Measurements from ENCODE around the gene LARGE1. TPM values are rescaled to one million over a fixed set of nuclear protein-coding genes. Genes with fewer than 3 reads are reported as not detected.
A peak's percentile ranks its signal among the peaks of the same experiment; 100 is the strongest.

LARGE1 gene
- total and polyA plus RNA-seq, 2 of the 13 experiments (the other 11 are each of a cell fraction or from before 2014, with no cell fraction given) = 8.4 to 11.0 TPM

DNA sequence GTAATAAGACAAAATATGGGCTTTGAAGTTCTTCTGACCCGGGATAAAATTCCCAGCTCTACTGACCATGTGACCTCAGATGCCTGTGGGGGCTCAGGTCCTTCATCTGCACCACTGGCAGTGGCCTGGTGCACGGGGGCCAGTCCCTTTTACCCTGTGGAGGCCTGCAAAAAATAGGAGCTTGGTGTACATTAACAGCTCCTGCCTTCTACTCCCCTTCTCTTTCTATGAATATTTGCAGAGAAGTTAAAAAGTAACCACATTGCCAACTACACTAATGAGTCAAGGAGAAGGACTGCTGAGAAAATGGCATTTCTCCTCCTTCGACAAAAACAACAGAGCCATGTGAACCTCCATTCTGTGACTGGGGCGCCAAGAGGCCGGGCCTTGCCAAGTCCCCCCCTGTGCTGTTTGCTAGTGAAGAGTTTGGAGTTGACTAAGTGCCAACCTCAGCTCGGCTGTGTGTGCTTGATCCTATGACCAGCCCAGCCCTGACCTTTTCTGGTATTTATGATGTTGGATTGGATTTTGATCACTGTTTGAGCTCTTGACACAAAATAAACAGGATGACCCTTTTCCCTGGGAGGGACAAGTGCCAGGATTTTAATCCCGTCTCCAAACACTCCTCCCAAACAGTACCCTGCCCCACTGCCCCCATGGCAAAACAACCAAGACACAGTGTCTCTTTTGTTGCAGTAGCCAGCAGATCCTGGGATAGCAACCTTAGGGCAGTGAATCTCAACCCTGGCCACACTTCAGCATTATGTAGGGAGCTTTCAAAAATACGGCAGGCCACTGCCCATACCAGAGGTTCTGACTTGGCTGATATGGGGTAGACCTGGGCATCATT is 380.1 kb downstream of the LARGE1 start (continued):
- TF ChIP-seq, protein P1, sequence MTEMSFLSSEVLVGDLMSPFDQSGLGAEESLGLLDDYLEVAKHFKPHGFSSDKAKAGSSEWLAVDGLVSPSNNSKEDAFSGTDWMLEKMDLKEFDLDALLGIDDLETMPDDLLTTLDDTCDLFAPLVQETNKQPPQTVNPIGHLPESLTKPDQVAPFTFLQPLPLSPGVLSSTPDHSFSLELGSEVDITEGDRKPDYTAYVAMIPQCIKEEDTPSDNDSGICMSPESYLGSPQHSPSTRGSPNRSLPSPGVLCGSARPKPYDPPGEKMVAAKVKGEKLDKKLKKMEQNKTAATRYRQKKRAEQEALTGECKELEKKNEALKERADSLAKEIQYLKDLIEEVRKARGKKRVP (CRISPR knock-in tag; IDR thresholded peaks at IDR 0.05) = peak in 1 of 2 experiments; percentile 24; a peak in 1 of 4 replicates
- TF ChIP-seq ZNF350 (CRISPR knock-in tag; IDR thresholded peaks at IDR 0.05; ENCODE audit: borderline replicate concordance, low read depth) (peak; percentile 82), ZKSCAN8 (CRISPR knock-in tag; IDR thresholded peaks at IDR 0.05; ENCODE audit: borderline replicate concordance) (peak; percentile 45; the same call in 1 of the 2 replicates), MIXL1 (CRISPR knock-in tag; IDR thresholded peaks at IDR 0.05) (peak; percentile 83), ZFP36 (IDR thresholded peaks at IDR 0.05; ENCODE audit: borderline replicate concordance, low read depth, low read length, partially characterized antibody) (no peak), RORA (CRISPR knock-in tag; IDR thresholded peaks at IDR 0.05) (0 out of 2 replicates have a peak, but pooled peaks have one; percentile 68), TBX2 (CRISPR knock-in tag; IDR thresholded peaks at IDR 0.05; ENCODE audit: borderline replicate concordance) (peak; percentile 98), RAD21 (CRISPR knock-in tag; IDR thresholded peaks at IDR 0.05) (0 out of 2 replicates have a peak, but pooled peaks have one; percentile 26), HOXA7 (CRISPR knock-in tag; IDR thresholded peaks at IDR 0.05) (no peak), ZFP90 (CRISPR knock-in tag; IDR thresholded peaks at IDR 0.05; ENCODE audit: borderline replicate concordance) (peak; percentile 69; the same call in 1 of the 2 replicates), MEF2D (CRISPR knock-in tag; IDR thresholded peaks at IDR 0.05) (peak; percentile 88; the same call in 1 of the 2 replicates), ZNF138 (CRISPR knock-in tag; IDR thresholded peaks at IDR 0.05; ENCODE audit: low read depth) (no peak), ZMYM2 (CRISPR knock-in tag; IDR thresholded peaks at IDR 0.05) (peak; percentile 52; the same call in 1 of the 2 replicates), FOSL1 (CRISPR knock-in tag; IDR thresholded peaks at IDR 0.05; ENCODE audit: borderline replicate concordance) (peak; percentile 54; the same call in 1 of the 2 replicates), ZNF543 (CRISPR knock-in tag; IDR thresholded peaks at IDR 0.05) (peak; percentile 64; the same call in 1 of the 2 replicates), KLF16 (CRISPR knock-in tag; IDR thresholded peaks at IDR 0.05) (peak in 1 of 2 experiments; percentile 70; a peak in 1 of 4 replicates), FOXK2 (IDR thresholded peaks at IDR 0.05) (peak; percentile 85)
- TF ChIP-seq, protein P2, sequence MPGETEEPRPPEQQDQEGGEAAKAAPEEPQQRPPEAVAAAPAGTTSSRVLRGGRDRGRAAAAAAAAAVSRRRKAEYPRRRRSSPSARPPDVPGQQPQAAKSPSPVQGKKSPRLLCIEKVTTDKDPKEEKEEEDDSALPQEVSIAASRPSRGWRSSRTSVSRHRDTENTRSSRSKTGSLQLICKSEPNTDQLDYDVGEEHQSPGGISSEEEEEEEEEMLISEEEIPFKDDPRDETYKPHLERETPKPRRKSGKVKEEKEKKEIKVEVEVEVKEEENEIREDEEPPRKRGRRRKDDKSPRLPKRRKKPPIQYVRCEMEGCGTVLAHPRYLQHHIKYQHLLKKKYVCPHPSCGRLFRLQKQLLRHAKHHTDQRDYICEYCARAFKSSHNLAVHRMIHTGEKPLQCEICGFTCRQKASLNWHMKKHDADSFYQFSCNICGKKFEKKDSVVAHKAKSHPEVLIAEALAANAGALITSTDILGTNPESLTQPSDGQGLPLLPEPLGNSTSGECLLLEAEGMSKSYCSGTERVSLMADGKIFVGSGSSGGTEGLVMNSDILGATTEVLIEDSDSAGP (CRISPR knock-in tag; IDR thresholded peaks at IDR 0.05; ENCODE audit: borderline replicate concordance) = peak; percentile 83
- TF ChIP-seq, protein P3, sequence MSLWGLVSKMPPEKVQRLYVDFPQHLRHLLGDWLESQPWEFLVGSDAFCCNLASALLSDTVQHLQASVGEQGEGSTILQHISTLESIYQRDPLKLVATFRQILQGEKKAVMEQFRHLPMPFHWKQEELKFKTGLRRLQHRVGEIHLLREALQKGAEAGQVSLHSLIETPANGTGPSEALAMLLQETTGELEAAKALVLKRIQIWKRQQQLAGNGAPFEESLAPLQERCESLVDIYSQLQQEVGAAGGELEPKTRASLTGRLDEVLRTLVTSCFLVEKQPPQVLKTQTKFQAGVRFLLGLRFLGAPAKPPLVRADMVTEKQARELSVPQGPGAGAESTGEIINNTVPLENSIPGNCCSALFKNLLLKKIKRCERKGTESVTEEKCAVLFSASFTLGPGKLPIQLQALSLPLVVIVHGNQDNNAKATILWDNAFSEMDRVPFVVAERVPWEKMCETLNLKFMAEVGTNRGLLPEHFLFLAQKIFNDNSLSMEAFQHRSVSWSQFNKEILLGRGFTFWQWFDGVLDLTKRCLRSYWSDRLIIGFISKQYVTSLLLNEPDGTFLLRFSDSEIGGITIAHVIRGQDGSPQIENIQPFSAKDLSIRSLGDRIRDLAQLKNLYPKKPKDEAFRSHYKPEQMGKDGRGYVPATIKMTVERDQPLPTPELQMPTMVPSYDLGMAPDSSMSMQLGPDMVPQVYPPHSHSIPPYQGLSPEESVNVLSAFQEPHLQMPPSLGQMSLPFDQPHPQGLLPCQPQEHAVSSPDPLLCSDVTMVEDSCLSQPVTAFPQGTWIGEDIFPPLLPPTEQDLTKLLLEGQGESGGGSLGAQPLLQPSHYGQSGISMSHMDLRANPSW (CRISPR knock-in tag; IDR thresholded peaks at IDR 0.05; ENCODE audit: borderline replicate concordance) = 0 out of 2 replicates have a peak, but pooled peaks have one; percentile 45
- TF ChIP-seq, protein P4, sequence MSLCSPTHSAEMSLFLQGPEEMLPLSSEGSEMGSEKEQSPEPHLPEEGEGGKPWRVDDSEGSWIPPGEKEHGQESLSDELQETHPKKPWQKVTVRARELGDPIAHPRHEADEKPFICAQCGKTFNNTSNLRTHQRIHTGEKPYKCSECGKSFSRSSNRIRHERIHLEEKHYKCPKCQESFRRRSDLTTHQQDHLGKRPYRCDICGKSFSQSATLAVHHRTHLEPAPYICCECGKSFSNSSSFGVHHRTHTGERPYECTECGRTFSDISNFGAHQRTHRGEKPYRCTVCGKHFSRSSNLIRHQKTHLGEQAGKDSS (CRISPR knock-in tag; IDR thresholded peaks at IDR 0.05; ENCODE audit: borderline replicate concordance, low read depth) = no peak
- TF ChIP-seq, protein P5, sequence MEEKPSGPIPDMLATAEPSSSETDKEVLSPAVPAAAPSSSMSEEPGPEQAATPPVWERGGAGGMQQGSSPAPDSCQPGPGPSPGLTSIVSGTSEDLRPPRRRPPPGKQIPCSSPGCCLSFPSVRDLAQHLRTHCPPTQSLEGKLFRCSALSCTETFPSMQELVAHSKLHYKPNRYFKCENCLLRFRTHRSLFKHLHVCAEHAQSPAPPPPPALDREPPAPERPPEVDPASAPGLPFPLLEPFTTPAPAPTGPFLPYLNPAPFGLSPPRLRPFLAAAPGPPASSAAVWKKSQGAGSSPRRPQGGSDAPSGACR (CRISPR knock-in tag; IDR thresholded peaks at IDR 0.05) = peak; percentile 64; the same call in 1 of the 2 replicates
